HUES6 (cell line): ENCODE data around the gene NIFK.
"Not testable (repeated sequence)": the region's sequence is repeated elsewhere in the genome, so short reads cannot be mapped to it uniquely, and the experiment has no call there.

Source experiments
- H3K27ac ChIP-seq: 2 replicates; pipeline ENCODE4 v1.7.0; 2013; ENCODE audit warnings: low read depth, mild to moderate bottlenecking, low read length, inconsistent platforms
- H3K27me3 ChIP-seq: 2 replicates; pipeline ENCODE4 v1.6.1; 2013; ENCODE audit warnings: low read length; ENCODE audit not compliant: control insufficient read depth, insufficient read depth
- H3K36me3 ChIP-seq: 2 replicates; pipeline ENCODE4 v1.6.1; 2013; ENCODE audit warnings: low read length; ENCODE audit not compliant: control insufficient read depth, insufficient read depth
- H3K4me1 ChIP-seq: 2 replicates; pipeline ENCODE4 v1.6.1; 2013; ENCODE audit warnings: low read length; ENCODE audit not compliant: control insufficient read depth, insufficient read depth
- H3K4me3 ChIP-seq: 2 replicates; pipeline ENCODE4 v1.5.1; 2013; ENCODE audit warnings: low read depth, low read length
- H3K9ac ChIP-seq: one replicate; pipeline ENCODE4 v1.6.1; 2013; ENCODE audit warnings: mild to moderate bottlenecking, low read length
- H3K9me3 ChIP-seq: 2 replicates; pipeline ENCODE4 v1.6.1; 2013; ENCODE audit warnings: low read depth, low read length; ENCODE audit not compliant: control insufficient read depth, insufficient read depth

NIFK gene

GRCh38 chr2:121707344-121707919, 29.2 kb downstream of the NIFK start:
- H3K9ac ChIP-seq: no peak overlapping the region
- H3K27ac ChIP-seq: no peak overlapping the region
- no peak overlapping the region for H3K4me3 ChIP-seq

GRCh38 chr2:121705958-121706357, 30.7 kb downstream of the NIFK start:
- Histone ChIP-seq H3K36me3 (no peaks in the 10 kb centered on the region), H3K4me3 (no peak overlapping the region), H3K27me3 (no peaks in the 10 kb centered on the region), H3K27ac (no peak overlapping the region), H3K9ac (no peak overlapping the region), H3K9me3 (no peaks in the 10 kb centered on the region), H3K4me1 (peaks cover 10% of the 10 kb centered on the region)

More at GRCh38 chr2:121707344-121707919, 29.2 kb downstream of the NIFK start:
- Histone ChIP-seq H3K27me3 (no peaks in the 10 kb centered on the region), H3K9me3 (no peaks in the 10 kb centered on the region), H3K36me3 (no peaks in the 10 kb centered on the region), H3K4me1 (peaks cover 10% of the 10 kb centered on the region)

GRCh38 chr2:121705390-121705789, 31.3 kb downstream of the NIFK start:
- Histone ChIP-seq H3K27me3 (no peaks in the 10 kb centered on the region), H3K27ac (no peak overlapping the region), H3K36me3 (no peaks in the 10 kb centered on the region), H3K9ac (no peak overlapping the region), H3K4me1 (peaks cover 8% of the 10 kb centered on the region), H3K4me3 (no peak overlapping the region), H3K9me3 (no peaks in the 10 kb centered on the region)

DNA sequence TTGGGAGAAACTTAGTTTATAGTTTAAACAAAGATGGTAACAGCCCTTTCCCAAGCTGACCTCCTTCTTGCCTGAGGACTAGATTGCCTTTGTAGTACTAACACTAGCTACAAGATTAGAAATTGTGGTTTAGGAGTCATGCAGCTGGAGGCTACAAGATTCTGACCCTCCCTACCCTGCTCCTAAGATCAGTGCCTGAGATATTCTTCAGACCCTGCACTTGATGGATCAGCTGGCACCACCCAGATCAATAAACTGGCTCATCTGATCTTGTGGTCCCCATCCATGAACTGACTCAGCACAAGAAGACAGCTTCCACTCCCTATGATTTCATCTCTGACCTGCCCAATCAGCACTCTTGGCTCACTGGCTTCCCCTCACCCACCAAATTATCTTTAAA, 34.9 kb downstream of the NIFK start:
- H3K27ac ChIP-seq, H3K36me3 ChIP-seq, H3K27me3 ChIP-seq, H3K9me3 ChIP-seq, H3K4me3 ChIP-seq, H3K9ac ChIP-seq: not testable (repeated sequence)
- H3K4me1 ChIP-seq: peaks cover 11% of the 10 kb centered on the region; the same call in 1 of the 2 replicates

DNA sequence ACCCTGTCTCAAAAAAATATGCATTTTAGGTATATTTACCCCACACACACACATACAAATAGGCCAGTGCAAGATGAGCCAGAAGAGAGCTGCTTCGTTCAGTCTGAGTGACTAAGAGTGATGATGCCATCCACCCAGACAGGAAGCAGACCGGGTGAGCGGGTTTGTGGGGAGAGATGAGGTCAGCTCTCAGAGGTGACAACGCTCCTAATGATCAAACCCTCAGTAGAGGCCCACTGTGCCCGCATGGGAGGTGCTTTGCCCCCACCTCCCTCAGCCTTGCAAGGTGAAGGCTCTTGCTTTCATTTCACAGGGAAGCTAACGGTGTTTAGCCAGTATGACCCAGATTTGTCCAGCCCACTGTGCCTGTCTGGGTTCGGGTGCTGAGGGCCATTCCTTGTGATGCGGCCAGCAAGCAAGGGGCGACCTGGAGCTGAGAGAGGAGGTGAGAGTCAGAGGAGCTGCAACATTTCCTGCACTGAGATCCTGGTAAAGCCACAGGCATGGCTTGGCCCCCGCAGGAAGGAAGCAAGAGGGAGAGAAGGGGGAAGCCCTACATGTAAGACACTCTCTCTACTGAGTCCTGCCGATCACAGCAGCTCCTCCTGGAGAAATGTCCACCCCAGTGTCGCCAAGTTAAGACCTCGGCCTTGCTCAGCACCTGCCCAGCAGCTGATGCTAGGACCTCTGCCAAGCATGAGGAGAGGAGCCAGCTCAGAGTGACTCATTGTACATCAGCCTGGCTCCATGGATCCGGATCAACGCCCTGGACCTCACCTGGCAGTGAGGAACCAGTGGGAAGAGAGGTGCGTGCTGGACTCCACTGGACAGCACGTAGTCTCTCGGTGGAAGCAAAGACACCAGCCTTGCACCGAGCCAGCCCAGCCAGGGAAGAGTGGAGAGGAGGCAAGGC, 37.0 kb downstream of the NIFK start:
- Histone ChIP-seq H3K9me3 (no peaks in the 10 kb centered on the region), H3K4me1 (peaks cover 25% of the 10 kb centered on the region), H3K27me3 (no peaks in the 10 kb centered on the region), H3K4me3 (no peak overlapping the region), H3K9ac (no peak overlapping the region), H3K27ac (no peak overlapping the region), H3K36me3 (no peaks in the 10 kb centered on the region)

GRCh38 chr2:121698318-121698930, 38.3 kb downstream of the NIFK start:
- no peaks in the 10 kb centered on the region for H3K36me3 ChIP-seq

GRCh38 chr2:121697108-121697631, 39.5 kb downstream of the NIFK start:
- Histone ChIP-seq H3K4me1 (peaks cover 25% of the 10 kb centered on the region), H3K9ac (no peak overlapping the region), H3K4me3 (no peak overlapping the region), H3K9me3 (no peaks in the 10 kb centered on the region), H3K27ac (no peak overlapping the region), H3K36me3 (no peaks in the 10 kb centered on the region), H3K27me3 (no peaks in the 10 kb centered on the region)

More at GRCh38 chr2:121698318-121698930, 38.3 kb downstream of the NIFK start:
- Histone ChIP-seq H3K27me3 (no peaks in the 10 kb centered on the region), H3K4me3 (no peak overlapping the region), H3K9ac (no peak overlapping the region), H3K4me1 (peaks cover 25% of the 10 kb centered on the region), H3K27ac (no peak overlapping the region), H3K9me3 (no peaks in the 10 kb centered on the region)

- H3K4me3 ChIP-seq: no peak overlapping the region
- H3K27me3 ChIP-seq: no peaks in the 10 kb centered on the region
- H3K27ac ChIP-seq: no peak overlapping the region
- H3K4me1 ChIP-seq: peaks cover 25% of the 10 kb centered on the region
- H3K9ac ChIP-seq: no peak overlapping the region
- H3K9me3 ChIP-seq: no peaks in the 10 kb centered on the region
- no peaks in the 10 kb centered on the region for H3K36me3 ChIP-seq
Observed at GRCh38 chr2:121696410-121696930, 40.2 kb downstream of the NIFK start.

DNA sequence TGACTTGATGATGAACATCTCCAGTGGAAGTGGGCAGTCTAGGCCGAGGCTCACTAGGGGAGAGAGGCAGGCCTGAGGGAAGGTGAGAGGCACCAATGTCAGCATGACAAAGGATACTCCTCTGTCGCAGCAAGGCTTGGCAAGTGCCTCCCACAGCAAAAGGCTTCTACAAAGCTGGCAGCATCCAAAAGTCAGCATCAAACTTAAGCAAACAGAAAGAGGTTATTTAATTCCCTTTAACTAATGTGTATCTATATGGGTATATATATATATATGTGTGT, 41.6 kb downstream of the NIFK start:
- no peak overlapping the region for H3K9ac ChIP-seq
- H3K36me3 ChIP-seq: no peaks in the 10 kb centered on the region
- H3K4me1 ChIP-seq: peaks cover 25% of the 10 kb centered on the region
- no peak overlapping the region for H3K27ac ChIP-seq
- H3K27me3 ChIP-seq: no peaks in the 10 kb centered on the region
- H3K4me3 ChIP-seq: no peak overlapping the region
- no peaks in the 10 kb centered on the region for H3K9me3 ChIP-seq

- Histone ChIP-seq H3K4me3 (no peak overlapping the region), H3K27ac (no peak overlapping the region), H3K4me1 (peaks cover 22% of the 10 kb centered on the region)
Observed at GRCh38 chr2:121694398-121695170, 42.1 kb downstream of the NIFK start.

More at GRCh38 chr2:121694398-121695170, 42.1 kb downstream of the NIFK start:
- no peaks in the 10 kb centered on the region for H3K27me3 ChIP-seq
- H3K9me3 ChIP-seq: 0 out of 2 replicates have a peak, but pooled peaks cover 3% of the 10 kb centered on the region
- no peak overlapping the region for H3K9ac ChIP-seq
- no peaks in the 10 kb centered on the region for H3K36me3 ChIP-seq
